ENCODE measurements around the gene IFFO2. TPM values are rescaled to one million over a fixed set of nuclear protein-coding genes. Genes with fewer than 3 reads are reported as not detected.

The IFFO2 gene
- total RNA-seq, 1 experiment from 2014 or later: 15.6 TPM

DNA sequence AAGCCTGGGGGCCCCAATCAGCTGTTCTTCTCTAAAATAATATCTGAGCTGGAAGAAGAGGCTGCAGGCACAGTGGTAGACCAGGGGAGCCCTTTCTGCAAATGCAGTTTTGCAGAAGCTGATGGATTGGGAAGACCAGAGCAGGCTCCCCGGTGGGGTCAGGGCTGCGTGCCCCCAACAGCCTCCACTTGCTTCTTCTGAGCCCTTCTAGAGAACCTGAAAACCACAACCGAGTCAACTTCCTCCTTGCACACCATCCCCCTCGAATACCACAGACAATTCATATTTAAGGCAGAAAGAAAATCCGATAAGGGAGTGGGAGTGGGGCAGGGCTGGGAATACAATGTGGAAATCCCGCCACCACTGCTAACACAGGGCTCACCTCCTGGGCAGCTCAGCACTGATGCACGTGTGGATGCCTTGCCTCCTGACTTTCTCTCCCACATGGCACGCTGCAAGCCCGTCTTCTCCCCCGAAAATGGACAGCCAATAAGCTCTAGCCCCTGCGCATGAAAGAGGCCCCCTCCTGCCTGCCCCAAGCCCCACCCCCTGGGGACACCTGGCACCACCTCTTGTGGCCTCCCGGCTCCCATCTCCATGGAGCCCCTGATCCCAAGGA lies 28.7 kb downstream of the IFFO2 start:
- intact Hi-C loops (cut with micrococcal nuclease): no loop called here

More for the DNA sequence above, 28.7 kb downstream of the IFFO2 start:
- ChIA-PET POLR2A (interaction anchor here (1.2 to 3.1 kb wide), 4 partner anchors 8 to 15 kb away, joined by 3 to 13 read pairs (median 6); no protein-coding TSS in a partner anchor), RAD21 (ENCODE audit: low non-redundant PET in 1 of 2, low total read pairs in 2 of 2, uncharacterized antibody in 2 of 2, unreplicated experiment in 2 of 2) (interaction anchor here in 1 of 2 experiments (1.0 kb wide), 1 partner anchor 85 kb away, joined by 3 read pairs; no protein-coding TSS in a partner anchor), CTCF (interaction anchor here (1.4 to 4.8 kb wide), 4 partner anchors 14 to 25 kb away, joined by 4 to 36 read pairs (median 10); partner anchors contain the start of gene ALDH4A1)
- peaks cover 92% of the 10 kb centered on the region for H3K79me2 ChIP-seq (ENCODE audit: insufficient read depth, low read length)
- no peaks in the 10 kb centered on the region for H3K9me2 ChIP-seq (ENCODE audit: insufficient read depth)
- H3K9ac ChIP-seq (ENCODE audit: low read length): peak overlapping the region; percentile 88
- TF ChIP-seq, protein P1, sequence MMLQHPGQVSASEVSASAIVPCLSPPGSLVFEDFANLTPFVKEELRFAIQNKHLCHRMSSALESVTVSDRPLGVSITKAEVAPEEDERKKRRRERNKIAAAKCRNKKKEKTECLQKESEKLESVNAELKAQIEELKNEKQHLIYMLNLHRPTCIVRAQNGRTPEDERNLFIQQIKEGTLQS (IDR thresholded peaks at IDR 0.05): no peak
- TF ChIP-seq CEBPB (IDR thresholded peaks at IDR 0.05; ENCODE audit: low read depth) (no peak), ZNF274 (IDR thresholded peaks at IDR 0.05; ENCODE audit: low read depth, low read length) (no peak), POLR2AphosphoS5 (IDR thresholded peaks at IDR 0.05; ENCODE audit: low read depth, low read length) (no peak), YY1 (IDR thresholded peaks at IDR 0.05; ENCODE audit: extremely low read depth, insufficient replicate concordance, low read depth, low read length) (no peak), POLR2A (IDR thresholded peaks at IDR 0.05; ENCODE audit: borderline replicate concordance, extremely low read depth, insufficient read depth, insufficient read length) (no peak), ELF1 (IDR thresholded peaks at IDR 0.05; ENCODE audit: borderline replicate concordance, low read depth) (no peak), SRF (IDR thresholded peaks at IDR 0.05; ENCODE audit: low read depth) (no peak), CBX3 (IDR thresholded peaks at IDR 0.05; ENCODE audit: low read depth) (no peak), EZH2 (IDR thresholded peaks at IDR 0.05) (no peak), JUND (IDR thresholded peaks at IDR 0.05) (no peak), RAD21 (IDR thresholded peaks at IDR 0.05; ENCODE audit: low read depth) (no peak)
- TF ChIP-seq, protein P2, sequence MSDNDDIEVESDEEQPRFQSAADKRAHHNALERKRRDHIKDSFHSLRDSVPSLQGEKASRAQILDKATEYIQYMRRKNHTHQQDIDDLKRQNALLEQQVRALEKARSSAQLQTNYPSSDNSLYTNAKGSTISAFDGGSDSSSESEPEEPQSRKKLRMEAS (IDR thresholded peaks at IDR 0.05): no peak
- TF ChIP-seq, protein P3, sequence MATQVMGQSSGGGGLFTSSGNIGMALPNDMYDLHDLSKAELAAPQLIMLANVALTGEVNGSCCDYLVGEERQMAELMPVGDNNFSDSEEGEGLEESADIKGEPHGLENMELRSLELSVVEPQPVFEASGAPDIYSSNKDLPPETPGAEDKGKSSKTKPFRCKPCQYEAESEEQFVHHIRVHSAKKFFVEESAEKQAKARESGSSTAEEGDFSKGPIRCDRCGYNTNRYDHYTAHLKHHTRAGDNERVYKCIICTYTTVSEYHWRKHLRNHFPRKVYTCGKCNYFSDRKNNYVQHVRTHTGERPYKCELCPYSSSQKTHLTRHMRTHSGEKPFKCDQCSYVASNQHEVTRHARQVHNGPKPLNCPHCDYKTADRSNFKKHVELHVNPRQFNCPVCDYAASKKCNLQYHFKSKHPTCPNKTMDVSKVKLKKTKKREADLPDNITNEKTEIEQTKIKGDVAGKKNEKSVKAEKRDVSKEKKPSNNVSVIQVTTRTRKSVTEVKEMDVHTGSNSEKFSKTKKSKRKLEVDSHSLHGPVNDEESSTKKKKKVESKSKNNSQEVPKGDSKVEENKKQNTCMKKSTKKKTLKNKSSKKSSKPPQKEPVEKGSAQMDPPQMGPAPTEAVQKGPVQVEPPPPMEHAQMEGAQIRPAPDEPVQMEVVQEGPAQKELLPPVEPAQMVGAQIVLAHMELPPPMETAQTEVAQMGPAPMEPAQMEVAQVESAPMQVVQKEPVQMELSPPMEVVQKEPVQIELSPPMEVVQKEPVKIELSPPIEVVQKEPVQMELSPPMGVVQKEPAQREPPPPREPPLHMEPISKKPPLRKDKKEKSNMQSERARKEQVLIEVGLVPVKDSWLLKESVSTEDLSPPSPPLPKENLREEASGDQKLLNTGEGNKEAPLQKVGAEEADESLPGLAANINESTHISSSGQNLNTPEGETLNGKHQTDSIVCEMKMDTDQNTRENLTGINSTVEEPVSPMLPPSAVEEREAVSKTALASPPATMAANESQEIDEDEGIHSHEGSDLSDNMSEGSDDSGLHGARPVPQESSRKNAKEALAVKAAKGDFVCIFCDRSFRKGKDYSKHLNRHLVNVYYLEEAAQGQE (IDR thresholded peaks at IDR 0.05; ENCODE audit: low read depth): no peak
- TF ChIP-seq, protein P4, sequence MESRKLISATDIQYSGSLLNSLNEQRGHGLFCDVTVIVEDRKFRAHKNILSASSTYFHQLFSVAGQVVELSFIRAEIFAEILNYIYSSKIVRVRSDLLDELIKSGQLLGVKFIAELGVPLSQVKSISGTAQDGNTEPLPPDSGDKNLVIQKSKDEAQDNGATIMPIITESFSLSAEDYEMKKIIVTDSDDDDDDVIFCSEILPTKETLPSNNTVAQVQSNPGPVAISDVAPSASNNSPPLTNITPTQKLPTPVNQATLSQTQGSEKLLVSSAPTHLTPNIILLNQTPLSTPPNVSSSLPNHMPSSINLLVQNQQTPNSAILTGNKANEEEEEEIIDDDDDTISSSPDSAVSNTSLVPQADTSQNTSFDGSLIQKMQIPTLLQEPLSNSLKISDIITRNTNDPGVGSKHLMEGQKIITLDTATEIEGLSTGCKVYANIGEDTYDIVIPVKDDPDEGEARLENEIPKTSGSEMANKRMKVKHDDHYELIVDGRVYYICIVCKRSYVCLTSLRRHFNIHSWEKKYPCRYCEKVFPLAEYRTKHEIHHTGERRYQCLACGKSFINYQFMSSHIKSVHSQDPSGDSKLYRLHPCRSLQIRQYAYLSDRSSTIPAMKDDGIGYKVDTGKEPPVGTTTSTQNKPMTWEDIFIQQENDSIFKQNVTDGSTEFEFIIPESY (IDR thresholded peaks at IDR 0.05; ENCODE audit: extremely low read depth, insufficient replicate concordance, low read length): no peak
- peak overlapping the region; percentile 43 to 66 for H3K4me3 ChIP-seq (replicated peaks in 1 of 2; ENCODE audit: low read depth in 1 of 2, low read length in 2 of 2)
- peak overlapping the region; percentile 97 for H3K27ac ChIP-seq (ENCODE audit: low read depth, low read length)
- H3K27me3 ChIP-seq (ENCODE audit: insufficient read depth, low read length): no peaks in the 10 kb centered on the region
- ATAC-seq: no peak
- H2AFZ ChIP-seq (ENCODE audit: low read depth, low read length, poor library complexity, severe bottlenecking): no peak overlapping the region
- no TSS peak for BruUV-seq (replicated peaks)
- peaks cover 36 to 86% of the 10 kb centered on the region in 2 experiments for H3K4me1 ChIP-seq (ENCODE audit: control insufficient read depth in 1 of 2, insufficient read depth in 2 of 2, low read length in 2 of 2)
- H4K20me1 ChIP-seq (ENCODE audit: insufficient read depth): no peaks in the 10 kb centered on the region
- no peaks in the 10 kb centered on the region for H3K36me3 ChIP-seq (ENCODE audit: control insufficient read depth in 1 of 2, insufficient read depth in 2 of 2, low read length in 2 of 2)
- no peaks in the 10 kb centered on the region for H3K9me3 ChIP-seq (ENCODE audit: control insufficient read depth in 1 of 2, insufficient read depth in 1 of 2, low read depth in 1 of 2, low read length in 2 of 2)
- peak overlapping the region; percentile 100 for H3K4me2 ChIP-seq (ENCODE audit: low read length)
- no peak for DNase-seq (ENCODE audit: low read depth, low spot score)
